ENCODE results near the gene MBP. TPM values are rescaled to one million over a fixed set of nuclear protein-coding genes. Genes with fewer than 3 reads are reported as not detected.

Gene MBP
- total RNA-seq, 1 donor from 2014 or later: 2.0 TPM

- Mint-ChIP-seq H3K36me3 (ENCODE audit: low read depth) (no peaks in the 10 kb centered on the region), H3K4me3 (no peak overlapping the region), H3K9me3 (no peaks in the 10 kb centered on the region), H3K27ac (ENCODE audit: unreplicated experiment) (peak overlapping the region; percentile 14), H3K27me3 (ENCODE audit: low read depth) (peaks cover 9% of the 10 kb centered on the region), H3K4me1 (peaks cover 22% of the 10 kb centered on the region)
- no peak for DNase-seq (ENCODE audit: low read depth, low spot score)
- TF ChIP-seq CTCF (conservative IDR thresholded peaks at IDR 0.05): no peak
Measured at GRCh38 chr18:77160515-77160914, 27.9 kb upstream of the MBP start.

DNA sequence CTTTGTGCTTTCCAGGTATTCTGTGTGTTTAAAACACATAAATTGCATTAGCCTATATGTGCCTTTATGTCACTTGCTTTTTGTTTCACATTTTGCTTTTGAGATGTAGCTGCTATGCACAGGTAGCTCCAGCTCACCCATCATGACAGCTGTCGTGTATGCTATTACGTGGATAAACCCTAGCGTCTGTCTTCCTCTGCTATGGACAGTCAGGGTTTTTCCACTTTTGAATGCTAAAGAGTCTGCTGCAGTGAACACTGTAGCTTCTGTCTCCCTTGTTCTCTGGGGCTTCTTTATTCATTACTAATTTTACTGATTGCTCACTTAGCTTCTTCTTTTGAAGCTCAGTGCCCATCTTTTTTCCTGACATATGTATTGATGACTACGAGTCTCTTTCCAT is 24.7 kb upstream of the MBP start:
- no peak for TF ChIP-seq CTCF (conservative IDR thresholded peaks at IDR 0.05)
- Mint-ChIP-seq H3K36me3 (ENCODE audit: low read depth) (no peaks in the 10 kb centered on the region), H3K27me3 (ENCODE audit: low read depth) (peaks cover 7% of the 10 kb centered on the region), H3K27ac (ENCODE audit: unreplicated experiment) (no peak overlapping the region), H3K4me3 (no peak overlapping the region), H3K9me3 (no peaks in the 10 kb centered on the region), H3K4me1 (peaks cover 22% of the 10 kb centered on the region)
- DNase-seq (ENCODE audit: low read depth, low spot score): no peak

DNA sequence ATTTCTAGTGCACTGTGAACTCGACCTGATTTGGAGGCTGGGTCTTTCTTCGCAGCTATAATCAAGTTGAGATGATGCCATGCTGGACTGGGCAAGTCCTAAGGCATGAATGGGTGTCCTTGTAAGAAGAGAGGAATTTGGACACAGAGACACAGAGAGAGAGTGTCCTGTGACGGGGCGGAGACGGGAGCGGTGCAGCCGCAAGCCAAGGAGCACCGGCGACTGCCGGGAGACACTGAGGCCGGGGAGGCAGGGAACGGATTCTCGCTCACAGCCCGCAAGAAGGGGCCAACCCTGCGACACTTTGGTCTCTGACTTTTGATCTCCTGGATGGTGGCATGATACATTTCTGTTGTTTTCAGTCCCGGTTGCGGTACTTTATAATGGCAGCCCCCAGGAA is 22.4 kb upstream of the MBP start:
- peaks cover 2% of the 10 kb centered on the region for H3K9me3 Mint-ChIP-seq
- H3K36me3 Mint-ChIP-seq (ENCODE audit: low read depth): no peaks in the 10 kb centered on the region
- no peak overlapping the region for H3K27ac Mint-ChIP-seq (ENCODE audit: unreplicated experiment)
- H3K4me3 Mint-ChIP-seq: no peak overlapping the region
- peaks cover 5% of the 10 kb centered on the region for H3K4me1 Mint-ChIP-seq
- DNase-seq (ENCODE audit: low read depth, low spot score): no peak
- TF ChIP-seq CTCF (conservative IDR thresholded peaks at IDR 0.05): no peak
- peaks cover 6% of the 10 kb centered on the region for H3K27me3 Mint-ChIP-seq (ENCODE audit: low read depth)

GRCh38 chr18:77153404-77153803 is 20.8 kb upstream of the MBP start:
- Mint-ChIP-seq H3K9me3 (peaks cover 2% of the 10 kb centered on the region), H3K4me3 (no peak overlapping the region), H3K27me3 (ENCODE audit: low read depth) (peaks cover 4% of the 10 kb centered on the region), H3K36me3 (ENCODE audit: low read depth) (no peaks in the 10 kb centered on the region), H3K27ac (ENCODE audit: unreplicated experiment) (no peak overlapping the region), H3K4me1 (peaks cover 3% of the 10 kb centered on the region)
- TF ChIP-seq CTCF (conservative IDR thresholded peaks at IDR 0.05): no peak
- DNase-seq (ENCODE audit: low read depth, low spot score): no peak

- H3K4me1 Mint-ChIP-seq: no peaks in the 10 kb centered on the region
- TF ChIP-seq CTCF (conservative IDR thresholded peaks at IDR 0.05): no peak
- no peaks in the 10 kb centered on the region for H3K36me3 Mint-ChIP-seq (ENCODE audit: low read depth)
- peaks cover 4% of the 10 kb centered on the region for H3K27me3 Mint-ChIP-seq (ENCODE audit: low read depth)
- no peak for DNase-seq (ENCODE audit: low read depth, low spot score)
- no peak overlapping the region for H3K27ac Mint-ChIP-seq (ENCODE audit: unreplicated experiment)
- no peak overlapping the region for H3K4me3 Mint-ChIP-seq
- H3K9me3 Mint-ChIP-seq: peaks cover 2% of the 10 kb centered on the region
Measured at GRCh38 chr18:77151772-77152520, 19.4 kb upstream of the MBP start.
